Right lobe of liver (tissue), 4 donors: ENCODE measurements around the gene CARD19.

Experiments used
- CTCF ChIP-seq, 4 donors: fragments of 200-600 bp in 3 of 4; fragments of 450-650 bp in 1 of 4; IDR thresholded peaks; one replicate each; pipeline versions ENCODE4 v1.5.1 to v1.8.0; 2016 to 2022; ENCODE audit warnings: antibody characterized with exemption in 4 of 4, mild to moderate bottlenecking in 2 of 4
- POLR2A ChIP-seq: fragments of 450-650 bp; IDR thresholded peaks from one replicate; pipeline ENCODE4 v1.6.1; 2017; ENCODE audit warnings: antibody characterized with exemption, mild to moderate bottlenecking
- donor health status: DM: no; HTN: no; CAD: no.
- donor health status: DM: no; HTN: no; CAD: no.
- donor health status: DM: no; HTN: yes; CAD: no.

- TF ChIP-seq POLR2A (no peak), CTCF (IDR thresholded peaks at IDR 0.05) (no peak)
Observed at GRCh38 chr9:93093877-93094657, 1.9 kb upstream of the CARD19 start.
